Measurements from ENCODE around the gene TBL3. TPM values are rescaled to one million over a fixed set of nuclear protein-coding genes. Genes with fewer than 3 reads are reported as not detected.

Gene TBL3
- total and polyA plus RNA-seq, 2 of the 8 experiments (the other 6 are each of a cell fraction or from before 2014, with no cell fraction given) = 65.8 to 137 TPM

DNA sequence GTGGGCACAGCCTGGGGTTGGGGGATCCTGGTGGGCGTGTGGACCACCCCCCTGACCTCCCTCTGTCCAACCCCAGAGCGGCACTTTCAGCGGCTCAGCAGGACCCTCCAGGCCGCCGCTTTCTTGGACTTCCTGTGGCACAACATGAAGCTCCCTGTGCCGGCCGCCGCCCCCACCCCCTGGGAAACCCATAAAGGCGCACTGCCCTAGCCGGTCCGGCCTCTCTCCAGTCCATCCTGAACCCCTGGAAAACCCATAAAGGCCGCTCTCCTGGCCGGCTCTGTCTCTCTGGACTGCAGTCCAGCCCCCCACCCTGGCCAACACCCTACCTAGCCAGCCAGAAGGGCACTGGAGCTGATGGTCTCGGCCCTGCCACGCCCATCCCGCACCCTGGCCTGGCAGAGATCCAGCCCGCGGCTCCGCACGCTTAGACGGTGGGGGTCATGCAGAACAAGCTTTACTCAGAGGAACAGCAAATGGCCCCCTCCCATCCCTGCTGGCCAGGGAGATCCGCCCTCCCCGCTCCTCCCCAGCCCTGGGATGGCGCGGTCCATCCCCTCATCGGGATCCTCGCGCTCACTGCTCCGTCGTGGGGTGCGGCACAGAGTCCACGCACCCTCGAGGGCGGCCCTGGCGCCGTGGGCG, 6.7 kb downstream of the TBL3 start:
- no peak overlapping the region for H3K27ac ChIP-seq (ENCODE audit: low read depth, low read length)
- CTCF ChIA-PET (ENCODE audit: partially characterized antibody) = interaction anchor here (0.5 to 1.5 kb wide), 4 partner anchors 19 to 51 kb away, joined by 3 to 4 read pairs (median 4); no protein-coding TSS in a partner anchor
- 66% methylated on average over 34 of the region's 37 CpGs; no CpG with 5 or more reads in 1 of the 2 experiments for WGBS, 2 experiments (ENCODE audit: extremely low coverage in 1 of 2, insufficient coverage in 1 of 2, insufficient read length in 1 of 2, insufficient replicate concordance in 2 of 2, low coverage in 1 of 2, low lambda C conversion rate in 2 of 2, missing lambda C conversion rate in 1 of 2)
- peaks cover 2 to 25% of the 10 kb centered on the region in 2 experiments for H4K20me1 ChIP-seq (replicated peaks in 1 of 2; ENCODE audit: control insufficient read depth in 1 of 2, insufficient read depth in 2 of 2, low read length in 2 of 2)
- H3K23me2 ChIP-seq (ENCODE audit: low read depth, low read length) = peaks cover 19% of the 10 kb centered on the region
- H4K91ac ChIP-seq (replicated peaks; ENCODE audit: insufficient read length, low read length) = no peak overlapping the region
- no peak overlapping the region for H3K23ac ChIP-seq (ENCODE audit: insufficient read length)
- peaks cover 0 to 1% of the 10 kb centered on the region in 2 experiments; a peak in 1 of 4 replicates for H3K79me2 ChIP-seq (ENCODE audit: control insufficient read depth in 1 of 2, insufficient read depth in 2 of 2, low read length in 2 of 2)
- peak overlapping the region; percentile 83; the same call in 1 of the 2 replicates for H4K8ac ChIP-seq (ENCODE audit: extremely low read depth, insufficient read depth, low read length)
- H3K56ac ChIP-seq (replicated peaks; ENCODE audit: insufficient read length, low read depth, low read length) = no peak overlapping the region
- no peak overlapping the region for H3K18ac ChIP-seq (ENCODE audit: extremely low read depth, low read length)
- H2BK12ac ChIP-seq (ENCODE audit: low read depth, low read length) = no peak overlapping the region
- no peak overlapping the region for H3K14ac ChIP-seq (ENCODE audit: insufficient read length)
- H3K4me2 ChIP-seq (ENCODE audit: insufficient read depth in 1 of 2, low read depth in 2 of 2, low read length in 2 of 2) = peak overlapping the region; percentile 87 to 91
- no peaks in the 10 kb centered on the region for H3K9me3 ChIP-seq (ENCODE audit: insufficient read depth in 2 of 2, low read depth in 1 of 2, low read length in 1 of 2)
- POLR2A ChIA-PET (ENCODE audit: partially characterized antibody) = interaction anchor here (0.8 to 28.2 kb wide), 14 partner anchors 9 to 176 kb away, joined by 3 to 736 read pairs (median 6); partner anchors contain the start of genes FAHD1, HAGH, MSRB1 and NDUFB10
- H3K9ac ChIP-seq (replicated peaks in 1 of 4; ENCODE audit: extremely low read depth in 1 of 4, low read depth in 3 of 4, low read length in 3 of 4) = no peak overlapping the region
- H3K4me1 ChIP-seq (replicated peaks in 1 of 4; ENCODE audit: control insufficient read depth in 3 of 4, insufficient read depth in 4 of 4, low read length in 3 of 4) = peaks cover 3 to 28% (median 25%) of the 10 kb centered on the region in 4 experiments
- H3K4ac ChIP-seq (replicated peaks; ENCODE audit: insufficient read length, low read depth, low read length) = no peak overlapping the region
- H2AK5ac ChIP-seq (ENCODE audit: low read depth, low read length) = no peak overlapping the region
- H2BK120ac ChIP-seq (replicated peaks; ENCODE audit: low read depth, low read length) = no peak overlapping the region
- H2BK15ac ChIP-seq (ENCODE audit: low read length) = no peak overlapping the region
- TF ChIP-seq NANOG (IDR thresholded peaks at IDR 0.05; ENCODE audit: insufficient read depth, low read depth, low read length, poor library complexity, severe bottlenecking) (no peak), GABPA (IDR thresholded peaks at IDR 0.05; ENCODE audit: borderline replicate concordance, insufficient read depth, low read length) (peak; percentile 39; the same call in 1 of the 2 replicates)
- H2BK20ac ChIP-seq (ENCODE audit: low read length) = no peak overlapping the region
- H2BK5ac ChIP-seq (ENCODE audit: low read depth, low read length) = peak overlapping the region; percentile 44; the same call in 1 of the 2 replicates
- H2AFZ ChIP-seq (ENCODE audit: low read length) = no peak overlapping the region
- H3K36me3 ChIP-seq (ENCODE audit: control insufficient read depth in 2 of 4, insufficient read depth in 4 of 4, low read length in 3 of 4) = peaks cover 11 to 33% (median 22%) of the 10 kb centered on the region in 4 experiments; a peak in 7 of 8 replicates
- 0 out of 2 replicates have a peak, but pooled peaks cover 2% of the 10 kb centered on the region for H3K79me1 ChIP-seq (ENCODE audit: low read depth, low read length)
- peaks cover 8 to 40% (median 39%) of the 10 kb centered on the region in 4 experiments; a peak in 6 of 7 replicates for H3K27me3 ChIP-seq (replicated peaks in 1 of 4; ENCODE audit: control insufficient read depth in 3 of 4, extremely low read depth in 1 of 4, insufficient read depth in 3 of 4, low read length in 3 of 4)
- H3K4me3 ChIP-seq (ENCODE audit: extremely low read depth in 1 of 4, insufficient read depth in 2 of 4, low read depth in 3 of 4, low read length in 4 of 4) = peak overlapping the region; percentile 31 to 61 (median 38); a peak in 6 of 8 replicates
- peak in 1 of 2 experiments; percentile 66 for DNase-seq (ENCODE audit: low read depth in 1 of 2, low spot score in 2 of 2)
- H4K5ac ChIP-seq (ENCODE audit: insufficient read length, low read depth, low read length) = no peak overlapping the region
- FAIRE-seq = no peak

Measured in H1 (cell line).